WERI-Rb-1 (cell line): ENCODE measurements around the gene ATXN7L1.

Source experiments
- DNase-seq: peaks from one replicate; pipeline ENCODE4 v3.0.0-alpha.2; 2020
- H3K27ac ChIP-seq: fragments of 250-450 bp; sonication (Bioruptor Pico); 2 replicates; pipeline ENCODE4 v1.5.1; 2020; ENCODE audit warnings: mild to moderate bottlenecking, moderate library complexity
- H3K27me3 ChIP-seq: fragments of 250-450 bp; sonication (Bioruptor Pico); 2 replicates; pipeline ENCODE4 v1.5.1; 2021; ENCODE audit warnings: mild to moderate bottlenecking, low read depth, moderate library complexity; ENCODE audit not compliant: insufficient read depth, severe bottlenecking
- H3K36me3 ChIP-seq: fragments of 250-450 bp; sonication (Bioruptor Pico); 2 replicates; pipeline ENCODE4 v1.5.1; 2020; ENCODE audit warnings: mild to moderate bottlenecking, moderate library complexity
- H3K4me3 ChIP-seq: 2 replicates; pipeline ENCODE4 v1.5.1; 2011; ENCODE audit warnings: low read depth, mild to moderate bottlenecking, control low read depth, low read length
- H3K9me3 ChIP-seq: fragments of 250-450 bp; sonication (Bioruptor Pico); 2 replicates; pipeline ENCODE4 v1.5.1; 2021; ENCODE audit warnings: mild to moderate bottlenecking, moderate library complexity; ENCODE audit not compliant: severe bottlenecking
- TF ChIP-seq, protein P1 (sequence below): IDR thresholded peaks from 2 replicates; pipeline ENCODE4 v1.5.1; 2011; ENCODE audit warnings: low read depth, mild to moderate bottlenecking, control low read depth, inconsistent platforms, low read length

Gene ATXN7L1

DNA sequence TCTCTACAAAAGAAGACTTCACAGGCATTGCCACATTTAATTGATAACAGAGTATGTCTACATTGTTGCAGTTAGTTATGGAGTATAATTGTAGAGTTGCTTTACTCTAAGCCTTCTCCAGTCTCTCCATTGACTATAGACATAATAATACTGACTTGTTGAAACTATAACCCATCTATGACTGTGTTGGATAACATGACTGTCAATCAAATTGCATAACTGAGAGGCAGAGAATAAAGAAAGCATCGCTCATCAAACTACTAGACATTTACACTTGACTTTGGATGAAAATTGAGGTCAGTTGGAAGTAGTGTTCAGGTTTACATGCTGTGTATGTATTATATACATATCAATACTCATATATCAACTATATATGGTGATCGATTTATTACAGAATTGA is 3.4 kb upstream of the ATXN7L1 start:
- Histone ChIP-seq H3K27me3 (peaks cover 12% of the 10 kb centered on the region), H3K36me3 (no peaks in the 10 kb centered on the region), H3K9me3 (no peaks in the 10 kb centered on the region), H3K4me3 (no peak overlapping the region), H3K27ac (no peak overlapping the region)
- DNase-seq, result no peak
- TF ChIP-seq, protein P1, sequence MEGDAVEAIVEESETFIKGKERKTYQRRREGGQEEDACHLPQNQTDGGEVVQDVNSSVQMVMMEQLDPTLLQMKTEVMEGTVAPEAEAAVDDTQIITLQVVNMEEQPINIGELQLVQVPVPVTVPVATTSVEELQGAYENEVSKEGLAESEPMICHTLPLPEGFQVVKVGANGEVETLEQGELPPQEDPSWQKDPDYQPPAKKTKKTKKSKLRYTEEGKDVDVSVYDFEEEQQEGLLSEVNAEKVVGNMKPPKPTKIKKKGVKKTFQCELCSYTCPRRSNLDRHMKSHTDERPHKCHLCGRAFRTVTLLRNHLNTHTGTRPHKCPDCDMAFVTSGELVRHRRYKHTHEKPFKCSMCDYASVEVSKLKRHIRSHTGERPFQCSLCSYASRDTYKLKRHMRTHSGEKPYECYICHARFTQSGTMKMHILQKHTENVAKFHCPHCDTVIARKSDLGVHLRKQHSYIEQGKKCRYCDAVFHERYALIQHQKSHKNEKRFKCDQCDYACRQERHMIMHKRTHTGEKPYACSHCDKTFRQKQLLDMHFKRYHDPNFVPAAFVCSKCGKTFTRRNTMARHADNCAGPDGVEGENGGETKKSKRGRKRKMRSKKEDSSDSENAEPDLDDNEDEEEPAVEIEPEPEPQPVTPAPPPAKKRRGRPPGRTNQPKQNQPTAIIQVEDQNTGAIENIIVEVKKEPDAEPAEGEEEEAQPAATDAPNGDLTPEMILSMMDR, result no peak

DNA sequence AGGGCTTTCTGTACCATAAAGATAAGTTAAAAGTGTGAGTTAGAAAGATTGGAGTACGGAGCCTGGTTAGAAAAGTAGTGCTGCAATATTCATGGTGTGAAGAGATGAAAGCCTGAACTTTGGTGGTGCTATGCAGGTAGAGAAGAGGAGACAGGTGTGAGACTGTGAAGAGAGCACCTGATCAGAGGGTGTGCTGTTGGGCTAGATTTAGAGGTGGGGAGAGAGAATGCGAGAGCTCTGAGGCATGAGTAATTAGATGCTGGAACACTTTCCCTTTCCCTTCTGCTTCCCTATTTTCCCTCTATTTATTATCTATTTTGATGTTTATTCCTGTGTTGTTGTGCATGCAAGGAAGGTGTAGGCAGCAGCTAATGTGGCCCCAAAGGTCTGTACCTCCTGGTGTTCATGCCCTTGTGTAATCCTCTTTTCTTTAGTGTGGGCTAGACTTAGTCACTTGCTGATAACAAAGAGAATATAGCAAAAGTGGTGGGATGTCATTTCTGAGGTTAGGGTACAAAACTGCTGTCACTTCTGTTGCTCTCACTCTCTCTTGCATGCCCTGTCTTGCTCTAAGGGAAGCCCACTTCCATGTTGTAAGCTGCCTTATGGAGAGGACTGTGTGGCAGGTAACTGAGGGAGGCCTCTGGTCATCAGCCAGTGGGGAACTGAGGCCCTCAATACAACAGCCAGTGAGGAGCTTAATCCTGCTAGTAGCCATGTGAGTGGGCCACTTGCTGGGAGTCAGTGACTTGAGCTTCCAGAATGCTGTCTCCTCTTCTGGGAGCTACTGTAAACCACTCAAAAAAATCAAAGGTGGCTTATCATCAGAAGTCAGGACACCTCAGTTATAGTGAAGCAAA is 2.6 kb upstream of the ATXN7L1 start:
- Histone ChIP-seq H3K27me3 (peaks cover 12% of the 10 kb centered on the region), H3K4me3 (no peak overlapping the region), H3K27ac (no peak overlapping the region), H3K36me3 (no peaks in the 10 kb centered on the region), H3K9me3 (no peaks in the 10 kb centered on the region)
- no peak for DNase-seq
- TF ChIP-seq, protein P1, result no peak

DNA sequence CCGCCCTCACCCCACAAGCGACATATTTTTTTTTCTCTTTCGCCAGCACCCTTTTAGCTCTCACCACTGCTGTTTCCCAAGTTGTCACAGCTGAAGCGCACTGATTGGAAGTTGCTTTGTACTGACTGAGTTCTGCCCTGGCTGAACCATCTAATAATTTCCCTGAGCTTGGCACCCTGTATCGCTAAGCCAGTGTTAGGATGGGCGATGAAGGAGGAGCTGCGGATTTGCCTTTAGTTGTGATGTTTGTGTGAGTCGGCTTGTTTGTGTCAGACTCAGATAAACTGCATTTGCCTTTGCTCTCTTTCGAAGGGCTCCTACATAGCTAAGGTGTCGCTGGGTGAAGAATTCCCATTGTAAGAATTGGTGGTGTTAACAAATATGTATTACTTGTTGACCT is 1.3 kb upstream of the ATXN7L1 start:
- DNase-seq, result no peak
- no peak overlapping the region for H3K4me3 ChIP-seq
- H3K36me3 ChIP-seq, result no peaks in the 10 kb centered on the region
- H3K9me3 ChIP-seq, result no peaks in the 10 kb centered on the region
- no peak overlapping the region for H3K27ac ChIP-seq
- TF ChIP-seq, protein P1, result no peak
- H3K27me3 ChIP-seq, result peaks cover 12% of the 10 kb centered on the region

DNA sequence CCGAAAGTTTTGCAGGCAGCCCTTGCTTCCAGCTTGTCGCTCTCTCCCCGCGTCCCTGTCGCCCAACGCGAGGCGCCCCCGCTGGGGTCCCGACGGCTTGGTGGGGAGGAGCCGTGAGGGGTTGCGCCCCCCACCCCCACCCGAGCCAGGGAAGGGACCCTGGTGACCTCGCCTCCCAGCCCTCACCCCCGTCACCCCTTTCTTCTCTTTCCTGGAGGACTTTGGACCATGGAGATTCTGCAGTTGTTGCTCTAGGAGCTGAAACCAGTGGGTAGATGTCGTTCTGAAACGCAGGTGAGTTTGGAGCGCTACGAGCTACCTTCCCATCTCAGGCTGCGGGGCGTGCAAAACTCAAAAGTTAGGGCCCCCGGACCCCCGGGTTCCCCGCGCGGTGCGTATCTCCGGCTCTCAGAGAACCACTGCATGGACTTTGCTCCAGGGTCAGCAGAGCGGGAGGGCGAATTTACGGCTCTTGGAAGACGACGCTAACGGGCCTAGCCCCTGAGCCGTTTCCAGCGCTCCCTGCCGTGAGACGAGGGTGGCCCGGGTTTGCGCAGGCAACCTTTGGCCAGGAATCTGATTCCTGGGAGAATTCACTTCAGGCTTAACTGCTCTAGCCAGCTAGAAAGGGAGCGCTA is 684 bp upstream of the ATXN7L1 start:
- Histone ChIP-seq H3K4me3 (peak overlapping the region; percentile 64), H3K27ac (no peak overlapping the region), H3K36me3 (no peaks in the 10 kb centered on the region), H3K9me3 (no peaks in the 10 kb centered on the region), H3K27me3 (peaks cover 12% of the 10 kb centered on the region)
- TF ChIP-seq, protein P1, result 0 out of 2 replicates have a peak, but pooled peaks have one; percentile 12
- peak; percentile 68 for DNase-seq

DNA sequence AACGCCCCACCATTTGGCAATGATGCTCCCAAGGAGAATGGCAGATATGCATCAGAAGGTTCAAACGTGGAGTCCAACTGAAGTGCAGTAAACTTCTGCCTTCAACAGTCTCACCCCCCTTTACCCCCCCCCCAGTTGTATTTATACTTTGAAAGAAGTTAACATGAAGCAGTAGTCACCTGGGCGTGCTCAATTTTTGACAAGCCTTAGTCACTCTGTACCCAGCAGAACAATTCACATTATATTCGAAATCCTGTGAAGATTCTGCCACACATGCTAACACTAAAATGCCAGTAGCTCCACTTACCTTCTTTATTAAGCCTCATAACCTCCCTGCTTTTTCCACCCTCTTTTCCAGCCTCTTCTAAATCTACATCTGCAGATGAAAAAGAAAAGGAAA is 894 bp downstream of the ATXN7L1 start:
- Histone ChIP-seq H3K9me3 (no peaks in the 10 kb centered on the region), H3K4me3 (peak overlapping the region; percentile 95), H3K27ac (no peak overlapping the region; the same call in 1 of the 2 replicates), H3K36me3 (no peaks in the 10 kb centered on the region), H3K27me3 (peaks cover 12% of the 10 kb centered on the region)
- DNase-seq, result no peak
- TF ChIP-seq, protein P1, result no peak
